Thyroid gland (tissue), 4 donors: ENCODE measurements around the gene COMP. TPM values are rescaled to one million over a fixed set of nuclear protein-coding genes. Genes with fewer than 3 reads are reported as not detected.

Source experiments
- DNase-seq, 2 donors: peaks; one replicate each; pipeline ENCODE4 v3.0.0-alpha.2; 2019
- H3K27ac ChIP-seq, 3 donors: fragments of 200-600 bp; sonication (generic); 1 replicate in 2 of 3; 2 replicates in 1 of 3; pipeline ENCODE4 v1.5.1; 2016 to 2019; ENCODE audit warnings: mild to moderate bottlenecking in 1 of 3, moderate library complexity in 1 of 3
- H3K27me3 ChIP-seq: fragments of 200-600 bp; sonication (generic); one replicate; pipeline ENCODE4 v1.5.1; 2019
- H3K36me3 ChIP-seq, 2 donors: fragments of 200-600 bp; sonication (generic); one replicate each; pipeline ENCODE4 v1.5.1; 2016 to 2019
- H3K4me1 ChIP-seq, 2 donors: fragments of 200-600 bp; sonication (generic); one replicate each; pipeline ENCODE4 v1.5.1; 2017 to 2019
- H3K4me3 ChIP-seq, 3 donors: fragments of 200-600 bp; sonication (generic); replicated peaks in 1 of 3; 1 replicate in 2 of 3; 2 replicates in 1 of 3; pipeline ENCODE4 v1.5.1; 2016; ENCODE audit warnings: mild to moderate bottlenecking in 1 of 3
- H3K9me3 ChIP-seq: fragments of 200-600 bp; sonication (generic); one replicate; pipeline ENCODE4 v1.5.1; 2017
- CTCF ChIP-seq, 6 experiments: fragments of 200-600 bp in 3 of 6; fragments of 450-650 bp in 3 of 6; sonication (generic) in 3 of 6; IDR thresholded peaks; one replicate each; pipeline ENCODE4 v1.5.1; 2016 to 2019; ENCODE audit warnings: antibody characterized with exemption in 6 of 6, mild to moderate bottlenecking in 2 of 6, inconsistent platforms in 1 of 6, moderate library complexity in 1 of 6
- POLR2A ChIP-seq, 2 donors: fragments of 450-650 bp; IDR thresholded peaks; one replicate each; pipeline ENCODE4 v1.6.1; 2017; ENCODE audit warnings: antibody characterized with exemption in 2 of 2, mild to moderate bottlenecking in 2 of 2, moderate library complexity in 1 of 2
- WGBS, 2 donors: methylation state at CpG; one replicate each; pipeline ENCODE4 v1.1.5; 2017; 5-methylcytosine and 5-hydroxymethylcytosine counted together
- intact Hi-C: fragments of 100-400 bp; cut with DNase I; formaldehyde crosslinking; loops from one replicate; pipeline ENCODE4 v1.15.1; 2023
- total RNA-seq, 4 donors: library from RNA; depleted of rRNA; stranded (reverse); fragments of >200 nt; gene quantifications; one replicate each; pipeline ENCODE4 v1.2.3, GENCODE V29; 2016

Gene COMP
- total RNA-seq, 4 donors from 2014 or later = 0.33 to 33.3 (median 1.9) TPM

- Histone ChIP-seq H3K4me3 (no peak overlapping the region), H3K4me1 (no peaks in the 10 kb centered on the region), H3K36me3 (no peaks in the 10 kb centered on the region), H3K27me3 (no peaks in the 10 kb centered on the region), H3K27ac (no peak overlapping the region), H3K9me3 (no peaks in the 10 kb centered on the region)
- intact Hi-C loops = no loop called here
- WGBS, 2 donors = 60 to 86% methylated on average over 6 to 11 of the region's 11 CpGs
- no peak for DNase-seq
- no peak for TF ChIP-seq POLR2A (IDR thresholded peaks at IDR 0.05)
- no peak for TF ChIP-seq CTCF (IDR thresholded peaks at IDR 0.05)
Observed at GRCh38 chr19:18802354-18802753, 11.2 kb upstream of the COMP start.

- intact Hi-C loops = no loop called here
- Histone ChIP-seq H3K4me3 (no peak overlapping the region), H3K4me1 (no peaks in the 10 kb centered on the region), H3K27ac (no peak overlapping the region), H3K9me3 (no peaks in the 10 kb centered on the region), H3K27me3 (no peaks in the 10 kb centered on the region), H3K36me3 (no peaks in the 10 kb centered on the region)
- 81% methylated on average over 9 of the region's 10 CpGs; no CpG with 5 or more reads in 1 of the 2 donors for WGBS, 2 donors
- DNase-seq = no peak
- TF ChIP-seq POLR2A (IDR thresholded peaks at IDR 0.05) (no peak), CTCF (IDR thresholded peaks at IDR 0.05) (no peak)
Observed at GRCh38 chr19:18800636-18801035, 9.5 kb upstream of the COMP start.

GRCh38 chr19:18800079-18800478 lies 9.0 kb upstream of the COMP start:
- DNase-seq = no peak
- Histone ChIP-seq H3K4me1 (no peaks in the 10 kb centered on the region), H3K27ac (no peak overlapping the region), H3K4me3 (no peak overlapping the region), H3K36me3 (no peaks in the 10 kb centered on the region), H3K9me3 (no peaks in the 10 kb centered on the region), H3K27me3 (no peaks in the 10 kb centered on the region)
- intact Hi-C loops = no loop called here
- no peak for TF ChIP-seq CTCF (IDR thresholded peaks at IDR 0.05)
- no peak for TF ChIP-seq POLR2A (IDR thresholded peaks at IDR 0.05)

GRCh38 chr19:18799389-18799970 lies 8.4 kb upstream of the COMP start:
- no peaks in the 10 kb centered on the region for H3K4me1 ChIP-seq
- H3K4me3 ChIP-seq = no peak overlapping the region
- H3K36me3 ChIP-seq = no peaks in the 10 kb centered on the region
- no peak overlapping the region for H3K27ac ChIP-seq
- no peaks in the 10 kb centered on the region for H3K9me3 ChIP-seq
- DNase-seq = no peak
- TF ChIP-seq CTCF (IDR thresholded peaks at IDR 0.05) (no peak), POLR2A (IDR thresholded peaks at IDR 0.05) (no peak)
- no peaks in the 10 kb centered on the region for H3K27me3 ChIP-seq
- intact Hi-C loops = no loop called here

GRCh38 chr19:18798384-18799352 lies 7.6 kb upstream of the COMP start:
- no peak overlapping the region for H3K4me3 ChIP-seq
- 47 to 57% methylated on average over 19 to 22 of the region's 22 CpGs for WGBS, 2 donors
- no peak for DNase-seq
- H3K9me3 ChIP-seq = no peaks in the 10 kb centered on the region
- TF ChIP-seq CTCF (IDR thresholded peaks at IDR 0.05) = no peak
- no peak for TF ChIP-seq POLR2A (IDR thresholded peaks at IDR 0.05)
- H3K4me1 ChIP-seq = no peaks in the 10 kb centered on the region
- no peaks in the 10 kb centered on the region for H3K36me3 ChIP-seq
- no peak overlapping the region for H3K27ac ChIP-seq
- H3K27me3 ChIP-seq = no peaks in the 10 kb centered on the region
- intact Hi-C loops = no loop called here
